RWPE1 (cell line): Measurements from ENCODE around the gene DOCK1.

Source experiments
- CTCF ChIA-PET: fragments of 350-600 bp; sonication (Branson Sonifier 250); formaldehyde crosslinking; extraction: SDS; loops from one replicate; lab custom pipeline; 2021; lab: Yijun Ruan, JAX
- POLR2A ChIA-PET: fragments of 400-600 bp; formaldehyde crosslinking; extraction: SDS; loops from one replicate; lab custom pipeline; 2020; ENCODE audit warnings: antibody characterized with exemption; ENCODE audit not compliant: low non-redundant PET; lab: Yijun Ruan, JAX
- DNase-seq: peaks from one replicate; pipeline ENCODE4 v3.0.0; 2012; ENCODE audit warnings: low spot score
- H3K27ac ChIP-seq: fragments of 450-650 bp; 2 replicates; pipeline ENCODE4 v1.5.1; 2017
- TF ChIP-seq, protein P1 (sequence below): fragments of 450-650 bp; conservative IDR thresholded peaks from 2 replicates; pipeline ENCODE4 v1.5.1; 2017; ENCODE audit warnings: low read depth, mild to moderate bottlenecking

The DOCK1 gene

DNA sequence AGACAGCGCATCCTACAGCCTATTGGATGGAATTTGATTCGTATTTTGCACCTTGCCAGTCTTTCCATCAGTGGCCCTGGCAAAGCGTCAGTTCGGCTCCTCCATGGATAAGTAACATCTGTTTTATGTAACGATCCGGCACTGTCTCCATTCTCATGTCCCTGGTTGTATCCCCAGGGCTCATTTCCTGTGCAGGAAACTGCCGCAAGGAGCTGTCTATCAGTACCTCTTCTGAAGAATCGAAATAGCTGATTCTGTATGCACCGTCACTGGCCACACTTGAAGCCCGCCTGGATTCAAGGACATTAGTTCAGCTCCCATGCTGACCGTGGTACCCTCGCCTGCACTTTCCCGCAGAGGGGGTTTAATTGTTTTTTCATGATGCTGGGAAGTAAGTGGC, 590.8 kb downstream of the DOCK1 start:
- no peak for DNase-seq
- ChIA-PET CTCF (interaction anchor here (0.7 kb wide), 1 partner anchor 80 kb away, joined by 3 read pairs; no protein-coding TSS in a partner anchor), POLR2A (no interaction called here)
- H3K27ac ChIP-seq = no peak overlapping the region
- TF ChIP-seq, protein P1, sequence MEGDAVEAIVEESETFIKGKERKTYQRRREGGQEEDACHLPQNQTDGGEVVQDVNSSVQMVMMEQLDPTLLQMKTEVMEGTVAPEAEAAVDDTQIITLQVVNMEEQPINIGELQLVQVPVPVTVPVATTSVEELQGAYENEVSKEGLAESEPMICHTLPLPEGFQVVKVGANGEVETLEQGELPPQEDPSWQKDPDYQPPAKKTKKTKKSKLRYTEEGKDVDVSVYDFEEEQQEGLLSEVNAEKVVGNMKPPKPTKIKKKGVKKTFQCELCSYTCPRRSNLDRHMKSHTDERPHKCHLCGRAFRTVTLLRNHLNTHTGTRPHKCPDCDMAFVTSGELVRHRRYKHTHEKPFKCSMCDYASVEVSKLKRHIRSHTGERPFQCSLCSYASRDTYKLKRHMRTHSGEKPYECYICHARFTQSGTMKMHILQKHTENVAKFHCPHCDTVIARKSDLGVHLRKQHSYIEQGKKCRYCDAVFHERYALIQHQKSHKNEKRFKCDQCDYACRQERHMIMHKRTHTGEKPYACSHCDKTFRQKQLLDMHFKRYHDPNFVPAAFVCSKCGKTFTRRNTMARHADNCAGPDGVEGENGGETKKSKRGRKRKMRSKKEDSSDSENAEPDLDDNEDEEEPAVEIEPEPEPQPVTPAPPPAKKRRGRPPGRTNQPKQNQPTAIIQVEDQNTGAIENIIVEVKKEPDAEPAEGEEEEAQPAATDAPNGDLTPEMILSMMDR = no peak

DNA sequence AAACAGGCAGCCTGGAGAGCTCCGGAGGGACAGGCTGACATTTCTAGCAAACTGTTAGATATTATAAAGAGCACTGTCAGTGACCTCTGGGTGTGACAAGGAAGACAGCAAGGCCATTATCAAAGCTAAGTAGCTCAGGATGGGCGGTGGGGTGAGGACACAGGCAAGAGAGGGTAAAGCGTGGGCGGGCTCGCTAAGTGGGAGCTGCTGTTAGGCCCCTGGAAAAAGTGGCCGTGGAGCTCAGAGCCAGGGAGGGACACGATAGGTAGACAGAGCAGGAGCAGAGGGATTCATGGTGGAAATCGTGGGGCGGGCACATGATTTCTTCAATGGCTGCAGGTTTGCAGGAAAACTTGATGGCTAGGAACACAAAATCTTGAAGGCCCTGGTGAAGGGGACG, 592.5 kb downstream of the DOCK1 start:
- ChIA-PET CTCF (no interaction called here), POLR2A (no interaction called here)
- TF ChIP-seq, protein P1 = no peak
- no peak for DNase-seq
- H3K27ac ChIP-seq = no peak overlapping the region

DNA sequence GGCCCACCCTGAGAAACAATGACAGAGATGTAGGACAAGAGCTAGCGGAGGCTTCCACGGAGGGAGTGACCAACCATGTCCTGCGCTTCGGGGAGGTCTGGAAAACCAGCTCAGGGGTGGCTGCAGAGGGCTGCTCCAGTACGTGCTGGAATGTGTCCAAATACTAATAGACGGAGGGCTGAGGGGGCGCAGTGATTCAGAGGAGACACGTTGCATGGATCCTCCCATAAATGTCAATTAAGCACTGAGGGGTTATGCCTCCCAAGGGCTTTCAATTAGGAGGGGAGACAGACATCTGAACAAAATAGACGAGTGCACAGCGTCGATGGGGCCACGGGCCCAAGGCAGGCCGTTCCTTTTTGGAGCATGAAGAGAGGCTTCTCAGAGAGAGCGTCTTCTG, 592.9 kb downstream of the DOCK1 start:
- no peak for DNase-seq
- POLR2A ChIA-PET = no interaction called here
- TF ChIP-seq, protein P1 = no peak
- H3K27ac ChIP-seq = no peak overlapping the region
- CTCF ChIA-PET = no interaction called here

DNA sequence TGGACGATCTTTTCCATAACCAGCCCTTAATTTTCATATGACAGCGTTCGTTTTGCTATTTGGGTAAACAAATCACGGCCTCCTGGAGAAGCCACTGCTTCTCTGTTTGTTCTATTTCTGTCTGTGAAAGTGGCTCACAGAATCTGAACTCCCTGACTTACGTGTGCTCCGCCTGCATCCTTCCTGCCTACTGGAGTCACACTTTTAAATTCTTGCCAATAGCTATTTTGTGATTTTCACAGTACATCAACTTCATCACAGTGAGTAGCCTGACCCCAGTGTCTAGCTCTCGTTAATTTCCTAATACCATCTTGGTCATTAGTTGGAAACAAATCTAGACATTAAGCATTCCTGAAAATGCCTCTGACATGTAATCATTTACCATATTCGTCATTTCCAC, 594.9 kb downstream of the DOCK1 start:
- TF ChIP-seq, protein P1 = no peak
- CTCF ChIA-PET = interaction anchor here (0.6 kb wide), 1 partner anchor 27 kb away, joined by 4 read pairs; no protein-coding TSS in a partner anchor
- H3K27ac ChIP-seq = no peak overlapping the region
- DNase-seq = no peak
- POLR2A ChIA-PET = no interaction called here
